ENCODE measurements around the gene BIRC5.
A peak's percentile ranks its signal among the peaks of the same experiment; 100 is the strongest.
"Not testable (repeated sequence)": the region's sequence is repeated elsewhere in the genome, so short reads cannot be mapped to it uniquely, and the experiment has no call there.

Gene BIRC5

GRCh38 chr17:78249818-78250806 lies 36.1 kb downstream of the BIRC5 start:
- Histone ChIP-seq H3K4me3 (ENCODE audit: low read depth in 1 of 5, low read length in 5 of 5) (peak overlapping the region in 2 of 5 donors; percentile 24 to 30), H3K27ac (ENCODE audit: low read depth, low read length) (no peak overlapping the region)

GRCh38 chr17:78250891-78251772 lies 37.1 kb downstream of the BIRC5 start:
- Histone ChIP-seq H3K9me3 (ENCODE audit: control insufficient read depth in 5 of 5, low read length in 5 of 5) (no peaks in the 10 kb centered on the region), H3K9ac (ENCODE audit: low read length in 5 of 5) (no peak overlapping the region), H3K4me1 (ENCODE audit: control insufficient read depth in 5 of 5, insufficient read depth in 5 of 5, low read length in 5 of 5) (peaks cover 0 to 51% (median 30%) of the 10 kb centered on the region in 5 donors), H3K36me3 (ENCODE audit: control insufficient read depth in 5 of 5, insufficient read depth in 5 of 5, low read length in 5 of 5) (no peaks in the 10 kb centered on the region), H3K27ac (ENCODE audit: low read depth, low read length) (no peak overlapping the region), H3K4me3 (ENCODE audit: low read depth in 1 of 5, low read length in 5 of 5) (peak overlapping the region in 2 of 5 donors; percentile 24 to 38), H3K27me3 (ENCODE audit: control insufficient read depth in 5 of 5, insufficient read depth in 4 of 5, low read length in 5 of 5) (peaks cover 0 to 9% (median 2%) of the 10 kb centered on the region in 5 donors)

More at GRCh38 chr17:78249818-78250806, 36.1 kb downstream of the BIRC5 start:
- Histone ChIP-seq H3K9ac (ENCODE audit: low read length in 5 of 5) (peak overlapping the region in 2 of 5 donors; percentile 7 to 56), H3K27me3 (ENCODE audit: control insufficient read depth in 5 of 5, insufficient read depth in 4 of 5, low read length in 5 of 5) (peaks cover 0 to 9% (median 2%) of the 10 kb centered on the region in 5 donors), H3K9me3 (ENCODE audit: control insufficient read depth in 5 of 5, low read length in 5 of 5) (no peaks in the 10 kb centered on the region), H3K36me3 (ENCODE audit: control insufficient read depth in 5 of 5, insufficient read depth in 5 of 5, low read length in 5 of 5) (no peaks in the 10 kb centered on the region), H3K4me1 (ENCODE audit: control insufficient read depth in 5 of 5, insufficient read depth in 5 of 5, low read length in 5 of 5) (peaks cover 0 to 47% (median 30%) of the 10 kb centered on the region in 5 donors)

DNA sequence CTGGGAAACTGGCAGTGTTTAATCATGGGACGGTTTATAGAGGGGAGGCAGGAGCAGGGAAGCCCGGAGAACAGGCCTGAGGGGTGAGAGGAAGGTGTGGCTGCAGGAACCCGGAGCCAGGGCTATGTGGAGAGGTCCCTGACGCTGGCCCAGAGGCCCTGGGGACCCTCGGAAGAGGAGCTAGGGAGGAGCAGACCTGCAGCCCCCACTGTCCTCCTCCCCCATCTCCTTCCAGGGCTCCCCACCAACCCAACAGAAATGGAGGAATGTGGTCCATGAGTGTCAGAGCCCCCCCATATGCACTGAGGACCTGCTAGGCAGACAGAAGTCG lies 37.7 kb downstream of the BIRC5 start:
- Histone ChIP-seq H3K4me1 (ENCODE audit: control insufficient read depth in 5 of 5, insufficient read depth in 5 of 5, low read length in 5 of 5) (peaks cover 0 to 54% (median 30%) of the 10 kb centered on the region in 5 donors), H3K4me3 (ENCODE audit: low read depth in 1 of 5, low read length in 5 of 5) (no peak overlapping the region), H3K27me3 (ENCODE audit: control insufficient read depth in 5 of 5, insufficient read depth in 4 of 5, low read length in 5 of 5) (peaks cover 0 to 9% (median 2%) of the 10 kb centered on the region in 5 donors), H3K27ac (ENCODE audit: low read depth, low read length) (no peak overlapping the region), H3K9me3 (ENCODE audit: control insufficient read depth in 5 of 5, low read length in 5 of 5) (no peaks in the 10 kb centered on the region), H3K36me3 (ENCODE audit: control insufficient read depth in 5 of 5, insufficient read depth in 5 of 5, low read length in 5 of 5) (no peaks in the 10 kb centered on the region), H3K9ac (ENCODE audit: low read length in 5 of 5) (no peak overlapping the region)

- Histone ChIP-seq H3K9ac (ENCODE audit: low read length in 5 of 5) (no peak overlapping the region), H3K27ac (ENCODE audit: low read depth, low read length) (no peak overlapping the region), H3K4me3 (ENCODE audit: low read depth in 1 of 5, low read length in 5 of 5) (no peak overlapping the region), H3K27me3 (ENCODE audit: control insufficient read depth in 5 of 5, insufficient read depth in 4 of 5, low read length in 5 of 5) (peaks cover 0 to 10% (median 2%) of the 10 kb centered on the region in 5 donors), H3K36me3 (ENCODE audit: control insufficient read depth in 5 of 5, insufficient read depth in 5 of 5, low read length in 5 of 5) (no peaks in the 10 kb centered on the region), H3K9me3 (ENCODE audit: control insufficient read depth in 5 of 5, low read length in 5 of 5) (no peaks in the 10 kb centered on the region), H3K4me1 (ENCODE audit: control insufficient read depth in 5 of 5, insufficient read depth in 5 of 5, low read length in 5 of 5) (peaks cover 0 to 55% (median 30%) of the 10 kb centered on the region in 5 donors)
Measured at GRCh38 chr17:78252111-78252634, 38.1 kb downstream of the BIRC5 start.

GRCh38 chr17:78252701-78253635 lies 38.9 kb downstream of the BIRC5 start:
- H3K4me1 ChIP-seq (ENCODE audit: control insufficient read depth in 5 of 5, insufficient read depth in 5 of 5, low read length in 5 of 5) = peaks cover 0 to 61% (median 35%) of the 10 kb centered on the region in 5 donors
- H3K4me3 ChIP-seq (ENCODE audit: low read depth in 1 of 5, low read length in 5 of 5) = no peak overlapping the region
- peaks cover 0 to 12% (median 3%) of the 10 kb centered on the region in 5 donors for H3K27me3 ChIP-seq (ENCODE audit: control insufficient read depth in 5 of 5, insufficient read depth in 4 of 5, low read length in 5 of 5)
- H3K9ac ChIP-seq (ENCODE audit: low read length in 5 of 5) = no peak overlapping the region
- no peaks in the 10 kb centered on the region for H3K9me3 ChIP-seq (ENCODE audit: control insufficient read depth in 5 of 5, low read length in 5 of 5)
- H3K36me3 ChIP-seq (ENCODE audit: control insufficient read depth in 5 of 5, insufficient read depth in 5 of 5, low read length in 5 of 5) = no peaks in the 10 kb centered on the region
- H3K27ac ChIP-seq (ENCODE audit: low read depth, low read length) = no peak overlapping the region

GRCh38 chr17:78253636-78253945 lies 39.5 kb downstream of the BIRC5 start:
- not testable (repeated sequence) for H3K27ac ChIP-seq (ENCODE audit: low read depth, low read length); H3K9me3 ChIP-seq (ENCODE audit: control insufficient read depth in 5 of 5, low read length in 5 of 5); H3K36me3 ChIP-seq (ENCODE audit: control insufficient read depth in 5 of 5, insufficient read depth in 5 of 5, low read length in 5 of 5)
- Histone ChIP-seq H3K27me3 (ENCODE audit: control insufficient read depth in 5 of 5, insufficient read depth in 4 of 5, low read length in 5 of 5) (peaks cover 0 to 16% (median 7%) of the 10 kb centered on the region in 5 donors), H3K9ac (ENCODE audit: low read length in 5 of 5) (peak overlapping the region in 3 of 5 donors; percentile 84 to 94 (median 84)), H3K4me3 (ENCODE audit: low read depth in 1 of 5, low read length in 5 of 5) (peak overlapping the region; percentile 72 to 83 (median 75)), H3K4me1 (ENCODE audit: control insufficient read depth in 5 of 5, insufficient read depth in 5 of 5, low read length in 5 of 5) (peaks cover 0 to 61% (median 36%) of the 10 kb centered on the region in 5 donors)

DNA sequence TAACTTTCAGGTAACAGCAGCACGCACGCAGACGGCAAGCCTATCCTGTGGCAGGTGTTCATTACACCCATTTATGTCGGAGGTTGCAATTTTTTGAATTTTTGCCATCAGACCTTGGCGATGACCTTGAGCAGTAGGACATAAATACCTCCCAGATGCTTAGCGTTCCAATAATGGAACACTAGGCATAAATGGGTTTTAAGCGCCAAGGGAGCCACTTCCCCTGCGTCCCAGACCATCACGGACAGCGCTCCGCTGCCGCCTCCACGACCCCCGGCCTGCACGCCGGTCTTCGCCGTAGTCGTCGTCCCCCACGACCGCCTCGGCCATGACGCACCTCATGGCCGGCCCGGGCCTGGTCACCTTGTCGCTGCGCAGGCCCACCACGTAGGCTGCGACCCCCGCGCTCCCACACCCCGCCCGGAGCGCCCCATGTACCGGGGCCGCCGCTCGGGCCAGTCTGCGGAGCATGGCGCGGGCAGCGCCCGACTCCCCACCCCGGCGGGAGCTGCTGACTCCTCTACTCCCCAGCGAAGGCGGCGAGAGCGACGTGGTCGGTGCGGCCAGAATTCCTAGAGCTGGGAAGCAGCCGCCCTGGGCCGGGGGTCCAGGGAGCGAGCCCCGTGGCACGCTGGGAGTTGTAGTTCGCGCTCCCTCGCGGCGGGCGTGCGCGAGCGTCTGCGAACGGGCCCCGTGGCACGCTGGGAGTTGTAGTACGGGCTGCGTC lies 40.1 kb downstream of the BIRC5 start:
- H3K9ac ChIP-seq (ENCODE audit: low read length in 5 of 5) = peak overlapping the region in 4 of 5 donors; percentile 84 to 94 (median 88)
- no peaks in the 10 kb centered on the region for H3K36me3 ChIP-seq (ENCODE audit: control insufficient read depth in 5 of 5, insufficient read depth in 5 of 5, low read length in 5 of 5)
- H3K27ac ChIP-seq (ENCODE audit: low read depth, low read length) = peak overlapping the region; percentile 65
- peaks cover 0 to 61% (median 33%) of the 10 kb centered on the region in 5 donors for H3K4me1 ChIP-seq (ENCODE audit: control insufficient read depth in 5 of 5, insufficient read depth in 5 of 5, low read length in 5 of 5)
- H3K4me3 ChIP-seq (ENCODE audit: low read depth in 1 of 5, low read length in 5 of 5) = peak overlapping the region; percentile 72 to 83 (median 75)
- no peaks in the 10 kb centered on the region for H3K9me3 ChIP-seq (ENCODE audit: control insufficient read depth in 5 of 5, low read length in 5 of 5)
- peaks cover 0 to 16% (median 7%) of the 10 kb centered on the region in 5 donors for H3K27me3 ChIP-seq (ENCODE audit: control insufficient read depth in 5 of 5, insufficient read depth in 4 of 5, low read length in 5 of 5)

- Histone ChIP-seq H3K4me1 (ENCODE audit: control insufficient read depth in 5 of 5, insufficient read depth in 5 of 5, low read length in 5 of 5) (peaks cover 0 to 55% (median 33%) of the 10 kb centered on the region in 5 donors), H3K9me3 (ENCODE audit: control insufficient read depth in 5 of 5, low read length in 5 of 5) (no peaks in the 10 kb centered on the region), H3K9ac (ENCODE audit: low read length in 5 of 5) (no peak overlapping the region), H3K27me3 (ENCODE audit: control insufficient read depth in 5 of 5, insufficient read depth in 4 of 5, low read length in 5 of 5) (peaks cover 0 to 10% (median 5%) of the 10 kb centered on the region in 5 donors), H3K4me3 (ENCODE audit: low read depth in 1 of 5, low read length in 5 of 5) (no peak overlapping the region), H3K27ac (ENCODE audit: low read depth, low read length) (no peak overlapping the region), H3K36me3 (ENCODE audit: control insufficient read depth in 5 of 5, insufficient read depth in 5 of 5, low read length in 5 of 5) (no peaks in the 10 kb centered on the region)
Measured at GRCh38 chr17:78255029-78255656, 41.1 kb downstream of the BIRC5 start.
